Measurements from ENCODE around the gene CRTC1. TPM values are rescaled to one million over a fixed set of nuclear protein-coding genes. Genes with fewer than 3 reads are reported as not detected.

Gene CRTC1
- total RNA-seq, 1 experiment from 2014 or later = 18.1 TPM

DNA sequence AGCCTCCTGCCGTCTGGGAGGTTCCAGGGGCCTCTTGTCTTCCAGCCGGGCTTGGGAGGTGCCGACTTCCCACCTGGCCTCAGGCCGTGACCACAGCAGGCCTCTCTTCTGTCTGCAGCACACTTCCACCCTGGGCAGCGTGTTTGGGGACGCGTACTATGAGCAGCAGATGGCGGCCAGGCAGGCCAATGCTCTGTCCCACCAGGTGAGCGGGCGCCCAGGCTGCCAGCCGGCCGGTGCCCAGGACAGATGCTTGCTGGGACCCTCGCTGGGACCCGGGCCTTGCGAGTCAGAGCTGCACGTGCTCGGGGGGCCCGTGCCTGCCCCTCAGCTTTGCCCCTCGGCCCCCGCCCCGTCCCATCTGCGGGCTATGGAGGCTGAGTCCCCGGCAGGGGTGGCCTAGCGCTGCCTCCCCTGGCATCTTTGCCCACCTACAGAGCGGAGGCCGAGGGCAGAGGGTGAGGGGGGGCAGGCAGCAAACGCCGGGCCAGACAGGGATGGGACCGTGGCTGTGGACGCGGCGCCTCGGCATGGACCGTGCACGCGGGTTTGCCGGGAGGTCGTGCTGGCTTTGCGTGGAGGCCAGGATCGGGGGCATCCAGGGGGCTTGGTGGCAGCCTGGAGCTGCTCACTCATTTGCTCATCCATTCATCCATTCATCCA is 91.4 kb downstream of the CRTC1 start:
- Histone ChIP-seq H3K9me3 (ENCODE audit: low read depth, low read length, poor library complexity, severe bottlenecking) (no peaks in the 10 kb centered on the region), H3K4me1 (ENCODE audit: insufficient read depth, low read length, poor library complexity, severe bottlenecking) (no peaks in the 10 kb centered on the region), H3K27ac (ENCODE audit: low read depth, low read length, poor library complexity, severe bottlenecking) (no peak overlapping the region), H3K27me3 (replicated peaks; ENCODE audit: insufficient read depth, low read depth, low read length, poor library complexity) (no peaks in the 10 kb centered on the region), H3K36me3 (ENCODE audit: insufficient read depth, low read length, poor library complexity, severe bottlenecking) (no peaks in the 10 kb centered on the region), H3K4me3 (ENCODE audit: low read depth, low read length, poor library complexity, severe bottlenecking) (no peak overlapping the region)
- ChIA-PET CTCF (no interaction called here), POLR2A (ENCODE audit: low non-redundant PET) (no interaction called here)
- intact Hi-C loops (cut with micrococcal nuclease; ENCODE audit: unreplicated experiment) = loop anchor here (5.0 kb wide), 1 partner anchor 72 kb away; no protein-coding TSS in a partner anchor
- DNase-seq (ENCODE audit: low spot score) = no peak
- TF ChIP-seq CTCF (conservative IDR thresholded peaks at IDR 0.05; ENCODE audit: low read depth, low read length) (no peak), EZH2 (IDR thresholded peaks at IDR 0.05; ENCODE audit: borderline replicate concordance, low read depth, low read length, poor library complexity, severe bottlenecking) (no peak)
- no TSS peak for BruUV-seq (replicated peaks)

DNA sequence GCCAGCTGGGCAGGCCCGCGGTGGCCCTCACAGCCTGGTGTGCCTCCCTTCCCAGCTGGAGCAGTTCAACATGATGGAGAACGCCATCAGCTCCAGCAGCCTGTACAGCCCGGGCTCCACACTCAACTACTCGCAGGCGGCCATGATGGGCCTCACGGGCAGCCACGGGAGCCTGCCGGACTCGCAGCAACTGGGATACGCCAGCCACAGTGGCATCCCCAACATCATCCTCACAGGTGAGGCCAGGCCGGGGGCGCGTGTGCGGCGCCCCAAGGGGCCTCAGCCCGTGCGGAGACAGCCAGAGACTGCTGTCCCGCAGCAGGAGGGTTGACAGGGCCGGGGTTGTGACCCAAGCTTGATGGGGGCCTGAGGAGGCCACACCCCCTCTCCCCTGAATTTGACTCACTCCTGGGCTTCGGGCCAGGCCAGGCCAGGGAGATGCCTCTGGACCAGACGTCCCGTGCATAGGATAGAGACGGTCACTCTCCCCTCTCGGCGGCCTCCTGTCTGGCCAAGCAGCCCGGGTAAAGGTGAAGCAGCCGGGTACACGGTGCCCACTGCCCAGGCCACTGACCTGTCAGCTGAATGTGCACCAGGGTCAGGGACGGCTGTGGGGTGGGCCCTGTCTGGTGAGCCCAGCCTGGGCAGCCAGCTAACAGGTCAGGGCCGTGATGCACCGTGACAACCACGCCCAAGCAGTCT is 92.3 kb downstream of the CRTC1 start:
- CTCF ChIA-PET = no interaction called here
- Histone ChIP-seq H3K27ac (ENCODE audit: low read depth, low read length, poor library complexity, severe bottlenecking) (no peak overlapping the region), H3K4me1 (ENCODE audit: insufficient read depth, low read length, poor library complexity, severe bottlenecking) (no peaks in the 10 kb centered on the region), H3K27me3 (replicated peaks; ENCODE audit: insufficient read depth, low read depth, low read length, poor library complexity) (no peaks in the 10 kb centered on the region), H3K36me3 (ENCODE audit: insufficient read depth, low read length, poor library complexity, severe bottlenecking) (no peaks in the 10 kb centered on the region), H3K9me3 (ENCODE audit: low read depth, low read length, poor library complexity, severe bottlenecking) (no peaks in the 10 kb centered on the region), H3K4me3 (ENCODE audit: low read depth, low read length, poor library complexity, severe bottlenecking) (no peak overlapping the region)
- TF ChIP-seq EZH2 (IDR thresholded peaks at IDR 0.05; ENCODE audit: borderline replicate concordance, low read depth, low read length, poor library complexity, severe bottlenecking) (no peak), CTCF (conservative IDR thresholded peaks at IDR 0.05; ENCODE audit: low read depth, low read length) (no peak)
- no TSS peak for BruUV-seq (replicated peaks)
- DNase-seq (ENCODE audit: low spot score) = no peak
- intact Hi-C loops (cut with micrococcal nuclease; ENCODE audit: unreplicated experiment) = no loop called here
- POLR2A ChIA-PET (ENCODE audit: low non-redundant PET) = no interaction called here

GRCh38 chr19:18776288-18776594 is 92.8 kb downstream of the CRTC1 start:
- Histone ChIP-seq H3K4me1 (ENCODE audit: insufficient read depth, low read length, poor library complexity, severe bottlenecking) (no peaks in the 10 kb centered on the region), H3K4me3 (ENCODE audit: low read depth, low read length, poor library complexity, severe bottlenecking) (no peak overlapping the region), H3K9me3 (ENCODE audit: low read depth, low read length, poor library complexity, severe bottlenecking) (no peaks in the 10 kb centered on the region), H3K36me3 (ENCODE audit: insufficient read depth, low read length, poor library complexity, severe bottlenecking) (no peaks in the 10 kb centered on the region), H3K27me3 (replicated peaks; ENCODE audit: insufficient read depth, low read depth, low read length, poor library complexity) (no peaks in the 10 kb centered on the region), H3K27ac (ENCODE audit: low read depth, low read length, poor library complexity, severe bottlenecking) (no peak overlapping the region)
- ChIA-PET CTCF (no interaction called here), POLR2A (ENCODE audit: low non-redundant PET) (no interaction called here)
- intact Hi-C loops (cut with micrococcal nuclease; ENCODE audit: unreplicated experiment) = no loop called here
- no peak for DNase-seq (ENCODE audit: low spot score)
- no TSS peak for BruUV-seq (replicated peaks)
- no peak for TF ChIP-seq CTCF (conservative IDR thresholded peaks at IDR 0.05; ENCODE audit: low read depth, low read length)
- no peak for TF ChIP-seq EZH2 (IDR thresholded peaks at IDR 0.05; ENCODE audit: borderline replicate concordance, low read depth, low read length, poor library complexity, severe bottlenecking)
